Inferior parietal cortex (tissue), 1 donor: ENCODE data around the gene SAP25.

Experiments
- DNase-seq: peaks from one replicate; pipeline ENCODE4 v3.0.0-alpha.2; 2016; ENCODE audit errors: extremely low spot score

The SAP25 gene

DNA sequence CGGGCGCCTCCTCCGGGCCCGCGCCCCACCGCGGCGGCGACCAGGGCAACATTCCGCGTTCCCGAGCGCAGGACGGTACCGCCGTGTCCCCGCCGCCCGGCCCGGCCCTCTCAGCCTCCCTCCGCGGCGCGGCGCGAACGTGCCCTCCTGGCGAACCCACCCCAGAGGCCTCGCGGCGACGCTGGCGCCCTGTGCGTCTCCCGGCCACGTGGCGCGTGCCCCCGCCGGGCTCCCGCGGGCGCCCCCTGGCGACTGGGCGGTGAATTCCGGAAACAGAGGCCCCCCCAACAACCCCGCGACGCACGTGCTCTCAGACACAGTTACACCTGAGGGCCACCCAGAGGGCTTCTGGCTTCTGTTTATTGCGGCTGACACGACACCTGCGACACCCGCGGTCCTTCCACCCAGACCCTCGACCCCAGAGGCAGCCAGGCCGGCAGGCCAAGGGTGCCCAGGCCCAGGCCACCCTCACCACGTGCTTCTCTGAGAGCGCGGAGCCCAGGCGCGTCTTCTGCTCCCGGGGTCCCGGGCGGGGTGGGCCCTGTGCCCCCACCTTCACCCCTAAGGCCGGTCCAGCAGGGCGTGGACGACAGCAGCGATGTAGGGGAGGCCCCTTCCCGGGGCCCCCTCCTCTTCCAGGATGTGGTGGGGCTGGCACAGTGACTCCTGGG lies at the start of gene SAP25:
TSS of gene SAP25 (minus strand) at position 210 of the 671 bp plus-strand sequence. CDS start at position 52, 158 bp downstream.
- no peak for DNase-seq

DNA sequence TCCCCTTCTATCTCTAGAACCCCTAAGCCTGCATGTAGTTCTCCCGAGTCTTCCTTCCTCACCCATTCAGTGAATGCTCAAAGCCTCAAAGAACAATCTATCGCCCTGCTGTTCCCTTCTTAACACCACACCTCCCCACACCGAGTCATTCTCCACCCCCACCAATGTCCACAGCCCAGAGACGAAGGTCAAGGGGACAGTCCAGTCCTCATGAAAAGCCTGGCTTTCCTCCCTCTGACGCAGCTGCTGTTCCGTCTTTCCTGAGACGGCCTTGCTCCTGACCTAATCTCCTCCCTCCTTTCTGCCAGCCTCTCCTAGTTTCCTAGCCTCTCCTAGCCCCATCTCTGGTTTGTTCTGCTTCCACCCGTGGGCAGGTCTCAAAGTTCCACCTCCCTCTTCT lies 47.9 kb upstream of the SAP25 start:
- no peak for DNase-seq

DNA sequence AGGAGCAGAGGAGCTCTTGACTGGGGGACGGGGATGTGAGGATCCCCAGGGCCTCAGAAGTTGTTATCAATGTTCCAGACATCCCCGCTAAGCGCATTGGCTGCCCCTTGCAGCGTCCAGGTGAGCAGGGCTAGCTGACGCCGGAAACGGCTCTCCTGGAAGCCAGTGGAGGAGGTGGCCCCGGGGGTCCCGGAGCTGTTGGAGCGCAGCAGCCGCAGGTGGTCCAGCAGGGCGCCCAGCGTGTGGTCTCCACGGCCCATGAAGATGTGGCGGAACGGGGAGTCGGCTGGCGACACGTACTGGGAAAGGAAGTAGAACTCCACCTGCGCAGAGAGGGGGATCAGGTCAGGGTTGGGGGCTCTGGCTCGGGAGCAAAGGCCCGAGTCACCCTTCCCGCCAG lies 47.1 kb upstream of the SAP25 start:
- no peak for DNase-seq

DNA sequence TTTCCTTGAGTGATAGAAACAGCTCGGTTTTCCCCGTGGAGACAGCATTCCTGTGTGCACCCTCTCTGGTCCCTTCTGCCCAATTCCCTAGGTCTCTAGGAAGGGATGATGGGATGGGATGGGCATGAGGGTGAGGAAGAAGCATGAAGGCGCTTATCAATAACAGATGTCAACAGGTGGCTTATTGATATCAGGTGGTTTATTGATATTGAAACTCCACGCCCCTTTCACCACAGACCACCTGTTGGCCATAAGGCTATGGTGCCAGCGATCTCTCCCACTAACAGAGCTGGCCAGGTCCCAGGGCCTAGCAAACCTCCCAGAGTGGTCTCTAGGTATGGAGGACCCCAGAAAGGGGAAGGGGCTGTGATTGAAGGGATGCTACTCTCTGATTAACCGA lies 46.5 kb upstream of the SAP25 start:
- DNase-seq: no peak

DNA sequence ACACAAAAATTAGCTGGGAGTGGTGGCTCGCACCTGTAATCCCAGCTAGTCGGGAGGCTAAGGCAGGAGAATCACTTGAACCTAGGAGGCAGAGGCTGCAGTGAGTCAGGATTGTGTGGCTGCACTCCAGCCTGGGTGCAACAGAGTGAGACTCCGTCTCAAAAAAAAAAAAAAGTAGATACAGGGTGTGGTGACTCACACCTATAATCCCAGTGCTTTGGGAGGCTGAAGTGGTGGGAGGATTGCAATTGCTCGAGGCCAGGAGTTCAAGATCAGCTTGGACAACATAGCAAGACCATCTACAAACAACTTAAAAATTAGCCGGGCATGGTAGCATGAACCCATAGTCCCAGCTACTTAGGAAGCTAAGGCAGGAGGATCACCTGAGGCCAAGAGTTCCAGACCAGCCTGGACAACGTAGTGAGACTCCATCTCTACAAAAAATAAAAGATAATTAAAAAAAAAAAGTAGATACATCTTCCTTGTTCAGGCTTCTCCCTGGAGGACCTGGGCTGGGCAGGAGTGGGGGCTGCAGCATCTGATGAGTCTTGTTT lies 40.7 kb upstream of the SAP25 start:
- no peak for DNase-seq

DNA sequence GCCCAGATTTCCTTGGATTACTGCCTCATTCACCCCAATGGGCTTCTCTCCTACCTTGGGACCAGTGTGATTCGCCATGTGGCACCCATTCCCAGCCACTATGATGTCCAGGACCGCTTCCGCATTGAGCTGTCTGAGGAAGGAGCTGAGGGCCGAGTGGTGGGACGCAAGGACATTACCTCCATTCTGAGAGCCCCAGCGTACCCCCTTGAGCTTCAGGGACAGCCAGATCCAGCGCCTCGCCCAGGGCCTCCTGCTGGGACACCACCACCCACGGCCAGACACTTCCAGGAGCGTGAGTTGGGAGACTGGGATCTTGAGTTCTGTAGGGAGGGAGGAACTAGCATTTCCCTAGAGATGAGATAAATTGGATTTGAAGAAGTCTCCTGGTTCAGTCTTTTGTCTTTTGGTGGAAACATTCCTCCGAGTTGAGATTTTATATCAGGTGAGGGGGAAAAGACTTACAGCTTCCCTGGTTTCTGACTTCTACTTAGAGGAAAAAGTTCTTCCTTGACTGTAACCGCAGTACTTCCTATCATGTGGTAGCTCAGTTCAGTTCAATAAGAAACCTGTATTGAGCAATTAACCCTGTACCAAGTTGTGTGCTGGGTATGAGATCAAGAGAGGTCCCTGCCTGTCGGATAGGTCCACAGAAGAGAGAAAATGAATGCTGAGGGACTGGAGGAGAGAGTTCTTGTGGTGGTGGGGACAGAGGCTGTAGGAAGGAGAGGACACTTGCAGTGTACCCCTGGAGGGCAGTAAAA lies 39.9 kb upstream of the SAP25 start:
- DNase-seq: no peak

DNA sequence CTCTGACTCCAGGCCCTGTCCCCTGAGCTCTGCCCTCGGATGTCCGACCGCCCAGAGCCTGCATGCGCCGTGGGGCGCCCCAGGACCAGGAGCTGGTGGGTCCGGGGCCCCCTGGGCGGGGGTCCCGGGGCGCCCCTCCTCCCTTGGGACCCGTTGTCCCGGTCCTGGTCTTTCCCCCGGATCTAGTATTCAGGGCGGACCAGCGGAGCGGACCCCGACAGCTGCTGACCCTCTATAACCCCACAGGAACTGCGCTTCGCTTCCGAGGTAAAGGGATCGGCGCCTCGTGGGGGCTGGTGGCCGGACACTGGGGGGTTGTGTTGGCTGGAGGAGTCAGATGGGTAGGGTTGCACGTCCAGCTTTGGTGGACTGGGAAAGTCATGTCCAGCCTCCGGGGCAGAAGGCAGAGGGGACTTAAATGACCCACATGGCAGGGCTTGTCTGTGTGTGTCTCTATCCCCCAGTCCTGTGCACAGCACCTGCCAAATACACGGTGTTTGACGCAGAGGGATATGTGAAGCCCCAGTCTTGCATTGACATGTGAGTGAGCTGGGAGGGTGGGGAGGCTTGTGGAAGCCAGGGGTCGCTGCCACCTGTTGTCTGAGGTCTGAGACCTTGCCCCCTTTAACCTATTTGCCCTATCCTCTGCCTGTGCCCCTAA lies 39.2 kb upstream of the SAP25 start:
- DNase-seq: no peak

DNA sequence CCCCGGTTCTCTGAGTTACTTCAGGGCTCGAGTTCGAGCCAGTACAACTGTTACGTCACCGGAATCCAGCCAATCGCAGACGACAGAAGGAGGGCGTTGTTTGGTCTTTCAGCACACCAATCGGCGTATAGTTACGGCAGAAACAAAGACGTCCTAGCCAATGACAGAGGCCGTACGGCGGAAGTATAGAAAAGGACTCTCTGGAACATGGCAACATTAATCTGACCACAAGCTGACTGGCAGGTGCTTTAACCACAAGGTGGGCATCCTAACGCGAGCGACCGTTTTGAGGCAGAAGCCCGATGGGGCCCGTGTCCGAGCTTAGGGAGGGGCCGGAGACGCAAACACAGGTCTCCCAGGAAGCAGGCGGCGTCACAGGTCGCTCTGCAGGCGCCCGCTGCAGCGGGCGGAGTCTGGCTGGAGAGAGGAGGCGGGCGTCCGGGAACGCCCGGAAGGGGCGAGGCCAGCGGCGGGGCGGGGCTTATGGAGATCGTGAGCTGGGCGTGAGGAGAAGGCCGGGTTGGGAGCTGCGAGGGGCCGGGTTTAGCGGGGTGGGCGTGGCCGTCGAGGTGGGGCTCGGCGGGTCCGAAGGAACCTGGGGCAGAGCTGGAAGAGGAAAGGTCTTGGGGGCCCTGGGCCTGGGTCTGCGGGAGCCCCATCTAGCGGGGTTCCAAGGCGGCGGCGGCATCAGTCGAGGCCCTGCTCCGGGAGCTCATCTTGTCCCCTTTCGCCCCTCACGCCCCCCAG lies 38.5 kb upstream of the SAP25 start, which contains the start of gene MOSPD3:
TSS of gene MOSPD3 (plus strand) at position 558 of the 747 bp plus-strand sequence. CDS start 252 bp downstream, outside the sequence.
- peak; percentile 100 for DNase-seq

DNA sequence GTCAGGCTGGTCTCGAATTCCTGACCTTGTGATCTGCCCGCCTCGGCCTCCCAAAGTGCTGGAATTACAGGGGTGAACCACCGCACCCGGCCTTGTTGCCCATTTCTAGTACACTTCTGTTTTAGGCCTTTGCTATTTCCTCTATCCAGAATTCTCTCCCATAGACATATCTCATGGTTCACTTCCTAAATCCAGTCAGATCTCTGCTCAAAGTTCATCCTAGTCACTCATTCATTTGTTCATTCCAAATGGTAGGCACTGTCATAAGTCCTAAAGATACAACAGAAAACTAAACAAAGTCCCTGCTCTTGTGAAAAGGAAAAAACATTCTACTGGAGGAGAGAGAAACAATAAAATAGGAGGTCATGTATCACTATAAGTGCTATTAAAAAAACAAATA lies 36.3 kb upstream of the SAP25 start:
- DNase-seq: no peak

DNA sequence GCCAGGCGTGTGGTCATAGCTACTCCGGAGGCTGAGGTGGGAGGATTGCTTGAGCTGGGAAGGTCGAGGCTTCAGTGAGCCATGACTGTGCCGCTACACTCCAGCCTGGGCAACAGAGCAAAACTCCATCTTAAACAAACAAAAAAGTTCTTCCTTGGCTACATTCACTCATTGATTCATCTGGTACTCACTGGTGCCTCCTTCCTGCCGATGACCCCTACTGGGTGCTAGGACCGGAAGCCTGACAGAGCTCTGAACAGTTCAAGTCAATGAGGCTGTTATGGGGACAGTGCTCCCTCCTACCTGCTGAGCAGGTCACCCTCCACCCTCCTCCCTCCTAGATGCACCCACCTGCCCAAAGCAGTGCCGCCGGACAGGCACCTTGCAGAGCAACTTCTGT lies 33.4 kb upstream of the SAP25 start:
- no peak for DNase-seq

DNA sequence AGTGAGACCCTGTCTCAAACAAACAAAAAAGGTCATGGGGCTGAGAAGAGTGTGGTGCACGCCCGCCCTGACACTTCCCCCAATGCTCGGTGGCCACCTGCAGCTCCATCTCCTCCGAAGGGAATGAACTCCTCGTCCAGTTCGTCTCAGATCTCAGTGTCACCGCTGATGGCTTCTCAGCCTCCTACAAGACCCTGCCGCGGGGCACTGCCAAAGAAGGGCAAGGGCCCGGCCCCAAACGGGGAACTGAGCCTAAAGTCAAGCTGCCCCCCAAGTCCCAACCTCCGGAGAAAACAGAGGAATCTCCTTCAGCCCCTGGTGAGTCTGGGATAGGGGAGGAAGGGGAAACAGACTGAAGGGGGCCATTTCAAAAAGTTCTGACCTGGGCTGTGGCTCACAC lies 32.6 kb upstream of the SAP25 start:
- DNase-seq: no peak

DNA sequence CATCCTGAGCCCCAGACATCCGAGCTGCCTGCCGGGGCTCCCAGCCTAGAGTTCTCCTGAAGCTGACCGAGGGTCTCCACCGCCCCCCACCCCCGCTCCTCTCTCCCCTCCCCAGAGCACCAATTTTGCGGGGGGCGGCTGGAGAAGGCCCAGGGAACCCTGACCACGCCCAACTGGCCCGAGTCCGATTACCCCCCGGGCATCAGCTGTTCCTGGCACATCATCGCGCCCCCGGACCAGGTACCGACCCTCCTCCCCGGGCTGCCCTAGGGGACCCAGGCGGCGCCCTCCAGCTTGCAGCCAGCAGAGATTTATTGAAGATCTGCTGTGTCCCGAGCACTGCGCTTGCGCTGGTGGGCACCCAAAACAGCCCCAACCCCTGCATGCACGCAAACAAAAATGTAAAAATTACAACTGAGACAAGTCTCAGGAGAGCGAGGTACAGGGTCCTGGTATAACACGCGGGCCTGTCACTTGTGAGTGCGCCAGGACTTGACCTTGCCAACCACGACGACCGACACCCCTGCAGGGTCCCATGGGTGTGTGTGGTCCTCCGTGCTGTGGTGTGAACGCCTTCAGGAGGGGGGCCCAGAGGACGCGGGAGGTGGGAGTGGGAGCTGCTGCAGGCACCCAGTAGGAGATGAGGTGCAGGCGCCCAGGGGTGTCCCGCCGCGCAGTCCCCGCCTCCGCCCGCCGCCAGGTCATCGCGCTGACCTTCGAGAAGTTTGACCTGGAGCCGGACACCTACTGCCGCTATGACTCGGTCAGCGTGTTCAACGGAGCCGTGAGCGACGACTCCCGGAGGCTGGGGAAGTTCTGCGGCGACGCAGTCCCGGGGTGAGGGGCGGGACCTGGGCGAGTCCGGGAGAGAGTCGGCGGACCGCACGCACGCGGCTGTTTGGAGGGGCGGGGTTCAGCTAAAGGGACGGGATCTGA lies 31.5 kb upstream of the SAP25 start:
- DNase-seq: no peak

DNA sequence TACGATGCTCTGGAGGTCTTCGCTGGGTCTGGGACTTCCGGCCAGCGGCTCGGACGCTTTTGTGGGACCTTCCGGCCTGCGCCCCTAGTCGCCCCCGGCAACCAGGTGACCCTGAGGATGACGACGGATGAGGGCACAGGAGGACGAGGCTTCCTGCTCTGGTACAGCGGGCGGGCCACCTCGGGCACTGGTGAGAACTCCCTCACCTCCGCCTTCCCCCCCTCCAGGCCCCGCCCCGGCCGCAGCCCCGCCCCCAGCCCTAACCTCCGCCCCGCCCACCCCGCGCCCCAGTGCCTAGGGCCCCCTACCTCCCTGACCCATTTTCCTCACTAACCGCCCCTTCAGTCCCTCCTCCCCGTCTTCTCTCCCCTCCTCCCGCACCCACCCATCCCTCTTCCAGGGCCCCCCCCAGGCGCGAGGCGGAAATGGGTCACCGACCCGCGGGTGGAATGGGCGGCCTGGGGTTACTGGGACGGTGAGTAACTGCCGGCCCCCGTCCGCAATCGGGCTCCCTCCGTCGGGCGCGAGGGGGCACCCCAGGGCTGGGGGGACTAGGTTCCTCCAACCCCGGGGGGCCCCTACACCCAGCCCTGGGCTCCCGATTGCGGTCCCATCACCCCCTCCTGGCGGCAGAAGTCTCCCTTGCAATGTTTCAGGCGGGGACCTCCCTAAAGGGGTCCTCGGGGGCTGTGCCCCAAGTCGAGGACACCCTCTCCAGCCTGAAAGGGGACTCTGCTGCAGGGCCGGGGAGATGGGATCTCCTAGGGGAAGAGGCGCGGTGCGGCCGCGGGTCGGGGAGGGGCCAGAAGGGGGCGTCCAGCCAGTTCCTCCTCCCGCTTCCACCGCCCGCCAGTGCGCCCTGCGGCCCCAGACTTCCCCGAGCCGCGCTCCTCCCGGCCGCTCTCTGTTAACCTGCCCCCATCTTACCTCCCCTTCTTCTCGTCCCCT lies 30.6 kb upstream of the SAP25 start:
- DNase-seq: no peak

DNA sequence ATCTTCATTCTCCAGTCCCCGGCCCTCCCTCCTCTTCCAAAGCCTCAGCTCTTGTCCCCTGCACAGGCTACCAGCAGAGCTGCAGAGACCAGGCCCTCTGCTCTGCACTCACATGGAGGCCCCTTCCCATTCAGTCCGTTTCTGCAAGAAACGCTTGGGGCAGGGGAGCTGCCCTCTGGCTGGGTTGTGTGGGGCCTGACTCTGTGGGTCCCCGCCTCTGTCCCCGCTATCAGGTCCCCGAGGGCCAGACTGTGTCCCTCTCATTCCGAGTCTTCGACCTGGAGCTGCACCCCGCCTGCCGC lies 30.0 kb upstream of the SAP25 start:
- no peak for DNase-seq

DNA sequence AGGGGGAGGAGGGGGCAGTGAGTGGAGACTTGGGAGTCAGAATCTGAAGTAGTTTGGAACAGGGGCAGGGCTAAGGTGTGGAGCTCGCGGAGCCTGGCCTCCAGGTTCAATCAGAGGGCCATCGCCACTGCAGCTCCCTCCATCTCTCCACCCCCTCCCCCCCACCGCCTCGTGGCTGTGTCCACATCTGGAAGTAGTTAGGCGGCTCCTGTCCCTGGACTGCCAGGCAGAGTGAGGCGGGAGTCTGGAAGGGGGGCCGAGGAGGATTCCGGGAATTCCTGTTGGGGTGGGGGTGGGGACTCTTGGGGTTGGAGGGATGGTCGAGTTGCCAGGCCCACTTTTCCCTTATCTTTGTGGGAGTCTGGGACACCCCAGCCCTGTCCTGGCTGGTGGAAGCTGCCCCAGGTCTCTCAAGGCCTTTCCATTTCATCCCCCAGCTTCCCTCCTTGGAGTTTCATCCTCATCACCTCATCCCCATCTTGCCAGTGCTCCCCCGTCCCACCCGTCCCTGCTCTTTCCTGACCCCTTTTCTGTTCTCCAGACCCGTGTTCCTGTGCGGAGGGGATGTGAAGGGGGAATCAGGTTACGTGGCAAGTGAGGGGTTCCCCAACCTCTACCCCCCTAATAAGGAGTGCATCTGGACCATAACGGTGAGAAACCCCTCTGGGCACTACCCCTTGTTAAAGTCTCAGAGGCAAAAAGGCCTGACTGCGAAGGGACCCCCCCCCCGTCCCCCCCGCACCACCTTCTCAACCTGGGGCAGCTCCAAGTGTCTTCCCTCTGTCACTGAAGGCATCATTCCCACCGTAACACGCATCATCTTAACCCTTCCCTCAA lies 29.4 kb upstream of the SAP25 start:
- no peak for DNase-seq

DNA sequence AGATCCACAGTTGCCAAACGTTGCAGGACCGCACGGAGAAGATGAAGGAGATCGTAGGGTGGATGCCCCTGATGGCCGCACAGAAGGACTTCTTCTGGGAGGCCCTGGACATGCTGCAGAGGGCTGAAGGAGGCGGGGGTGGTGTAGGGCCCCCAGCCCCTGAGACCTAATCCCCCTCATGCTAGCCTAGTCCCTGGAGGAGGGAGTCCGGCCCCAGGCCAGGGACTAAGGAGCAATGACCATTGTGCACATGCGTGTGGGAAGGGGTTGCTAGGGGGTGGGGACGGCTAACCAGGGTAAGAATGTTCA lies 27.0 kb upstream of the SAP25 start:
- DNase-seq: no peak

DNA sequence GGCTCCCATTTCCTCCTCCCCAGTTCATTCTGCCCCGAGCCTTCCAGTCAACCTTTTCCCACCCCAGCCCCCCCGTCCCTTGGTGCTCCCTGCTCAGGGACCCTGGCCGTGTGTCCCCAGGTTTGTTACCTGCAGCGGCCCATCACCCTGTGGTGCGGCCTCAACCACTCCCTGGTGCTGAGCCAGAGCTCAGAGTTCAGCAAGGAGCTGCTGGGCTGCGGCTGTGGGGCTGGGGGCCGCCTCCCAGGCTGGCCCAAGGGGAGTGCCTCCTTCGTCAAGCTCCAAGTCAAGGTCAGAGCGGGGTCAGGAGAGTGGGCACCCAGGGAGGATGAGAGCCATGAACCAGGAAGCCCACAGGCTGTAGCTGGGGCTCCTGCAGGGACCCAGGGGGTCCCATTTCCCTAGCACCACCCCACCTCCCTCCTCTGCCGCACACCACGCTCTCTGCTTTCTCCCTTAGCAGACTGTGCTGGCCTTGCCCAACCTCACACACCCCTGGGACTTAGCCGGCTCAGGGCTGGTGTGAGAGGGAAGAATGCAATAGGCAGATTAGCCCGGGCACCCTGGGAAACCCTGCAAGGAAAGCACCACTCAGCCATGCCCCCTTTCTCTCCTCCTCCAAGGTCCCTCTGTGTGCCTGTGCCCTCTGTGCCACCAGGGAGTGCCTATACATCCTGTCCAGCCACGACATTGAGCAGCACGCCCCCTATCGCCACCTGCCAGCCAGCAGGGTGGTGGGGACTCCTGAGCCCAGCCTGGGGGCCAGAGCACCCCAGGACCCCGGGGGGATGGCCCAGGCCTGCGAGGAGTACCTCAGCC lies 26.4 kb upstream of the SAP25 start:
- DNase-seq: no peak

DNA sequence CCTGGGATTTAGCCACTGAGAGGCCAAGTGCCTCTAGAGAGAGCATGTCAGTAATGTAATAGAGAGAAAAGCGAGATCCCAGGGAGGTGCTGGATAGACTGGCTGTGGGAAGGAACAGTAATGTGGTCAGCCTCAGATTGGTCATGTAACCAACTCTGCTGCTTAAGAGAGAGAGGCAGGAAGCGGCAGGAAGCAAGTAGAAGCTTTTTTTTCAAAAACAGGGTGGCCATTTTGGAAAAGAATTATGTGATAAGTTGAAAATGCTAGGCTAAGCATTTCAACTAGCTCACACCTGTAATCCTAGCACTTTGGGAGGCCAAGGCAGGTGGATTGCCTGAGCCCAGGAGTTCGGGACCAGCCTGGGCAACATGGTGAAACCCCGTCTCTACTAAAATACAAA lies 24.7 kb upstream of the SAP25 start:
- DNase-seq: no peak
